Myocyte (in vitro differentiated cells): ENCODE data around the gene RUSF1. TPM values are rescaled to one million over a fixed set of nuclear protein-coding genes. Genes with fewer than 3 reads are reported as not detected.
A peak's percentile ranks its signal among the peaks of the same experiment; 100 is the strongest.
"Not testable (repeated sequence)": the region's sequence is repeated elsewhere in the genome, so short reads cannot be mapped to it uniquely, and the experiment has no call there.

Experiments used
- DNase-seq: peaks from one replicate; pipeline ENCODE4 v3.0.0-alpha.2; 2012; ENCODE audit warnings: low read depth
- total RNA-seq: library from RNA; depleted of rRNA; stranded (reverse); fragments of >200 nt; gene quantifications from 2 replicates; pipeline ENCODE4 v1.2.3, GENCODE V29; 2014

The RUSF1 gene
- total RNA-seq, 1 donor from 2014 or later, result 58.9 TPM

- DNase-seq, result no peak
Measured at GRCh38 chr16:31455601-31456314, 52.4 kb downstream of the RUSF1 start.

GRCh38 chr16:31453255-31454204 lies 54.7 kb downstream of the RUSF1 start:
- peak; percentile 54 for DNase-seq

- DNase-seq, result peak; percentile 84
Measured at GRCh38 chr16:31452631-31453106, 55.5 kb downstream of the RUSF1 start.

GRCh38 chr16:31451681-31452351 lies 56.4 kb downstream of the RUSF1 start:
- DNase-seq, result peak; percentile 74

- DNase-seq, result no peak
Measured at GRCh38 chr16:31451201-31451600, 57.0 kb downstream of the RUSF1 start.

- DNase-seq, result not testable (repeated sequence)
Measured at GRCh38 chr16:31445931-31446330, 62.3 kb downstream of the RUSF1 start.

GRCh38 chr16:31441956-31442355 lies 66.2 kb downstream of the RUSF1 start:
- DNase-seq, result no peak

GRCh38 chr16:31440516-31441184 lies 67.5 kb downstream of the RUSF1 start:
- DNase-seq, result no peak

- DNase-seq, result no peak
Measured at GRCh38 chr16:31439519-31439918, 68.7 kb downstream of the RUSF1 start.

Other genes starting within 250 kb of the RUSF1 start
- gene ITGAM, start 248.4 kb downstream of the RUSF1 start, total RNA-seq, result 0.13 and 0.62 TPM in 2 replicates
- 0.40 TPM in 1 of 2 replicates, not detected in the other for gene ITGAX, start 153.2 kb downstream of the RUSF1 start, total RNA-seq
- not detected in 2 replicates for gene ITGAD, start 115.1 kb downstream of the RUSF1 start, total RNA-seq
- gene COX6A2, start 80.0 kb downstream of the RUSF1 start, total RNA-seq, result 68.6 and 227 TPM in 2 replicates
- 1.8 and 2.2 TPM in 2 replicates for gene ZNF843, start 65.6 kb downstream of the RUSF1 start, total RNA-seq
- 17.2 and 21.5 TPM in 2 replicates for gene ARMC5, start 48.9 kb downstream of the RUSF1 start, total RNA-seq
- 25.4 and 44.5 TPM in 2 replicates for gene TGFB1I1, start 36.2 kb downstream of the RUSF1 start, total RNA-seq
- 0.05 TPM in 1 of 2 replicates, not detected in the other for gene SLC5A2, start 25.3 kb downstream of the RUSF1 start, total RNA-seq
- not detected in 2 replicates for gene AHSP, start 19.5 kb upstream of the RUSF1 start, total RNA-seq